Measurements from ENCODE around the gene BICRA.

- no peak for TF ChIP-seq CTCF (conservative IDR thresholded peaks at IDR 0.05; ENCODE audit: low read depth, low read length)
- no peak for TF ChIP-seq EZH2 (IDR thresholded peaks at IDR 0.05; ENCODE audit: borderline replicate concordance, low read depth, low read length, poor library complexity, severe bottlenecking)
Measured at GRCh38 chr19:47569331-47569730, 39.6 kb upstream of the BICRA start.
